ENCODE measurements around the gene FKBP1A. TPM values are rescaled to one million over a fixed set of nuclear protein-coding genes. Genes with fewer than 3 reads are reported as not detected.
"Not testable (repeated sequence)": the region's sequence is repeated elsewhere in the genome, so short reads cannot be mapped to it uniquely, and the experiment has no call there.

Gene FKBP1A
- total RNA-seq, 2 donors from 2014 or later: 307 to 310 TPM

DNA sequence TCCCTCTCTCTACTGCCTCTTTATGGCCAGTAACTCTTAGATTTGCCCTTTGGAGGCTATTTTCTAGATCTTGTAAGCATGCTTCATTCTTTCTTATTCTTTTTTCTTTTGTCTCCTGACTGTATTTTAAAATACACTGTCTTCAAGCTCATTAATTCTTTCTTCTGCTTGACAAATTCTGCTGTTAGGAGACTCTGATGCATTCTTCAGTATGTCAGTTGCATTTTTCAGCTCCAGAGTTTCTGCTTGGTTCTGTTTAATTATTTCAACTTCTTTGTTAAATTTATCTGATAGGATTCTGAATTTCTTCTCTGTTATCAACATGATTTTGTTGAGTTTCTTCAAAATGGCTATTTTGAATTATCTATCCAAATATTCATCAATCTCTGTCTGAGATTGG lies 38.9 kb downstream of the FKBP1A start:
- H3K27ac ChIP-seq: no peak overlapping the region
- no peak for TF ChIP-seq CTCF (IDR thresholded peaks at IDR 0.05)
- H3K9ac ChIP-seq (ENCODE audit: low read depth in 2 of 2, low read length in 2 of 2): no peak overlapping the region
- H3K4me3 ChIP-seq: no peak overlapping the region
- no peaks in the 10 kb centered on the region for H3K4me1 ChIP-seq
- intact Hi-C loops (cut with DNase I): no loop called here
- no peak for DNase-seq
- no peaks in the 10 kb centered on the region for H3K9me3 ChIP-seq
- no peaks in the 10 kb centered on the region for H3K36me3 ChIP-seq
- no peaks in the 10 kb centered on the region for H3K27me3 ChIP-seq

GRCh38 chr20:1346315-1346969 lies 46.4 kb downstream of the FKBP1A start:
- intact Hi-C loops (cut with DNase I): no loop called here
- Histone ChIP-seq H3K27ac (no peak overlapping the region), H3K9me3 (no peaks in the 10 kb centered on the region), H3K4me1 (no peaks in the 10 kb centered on the region), H3K27me3 (no peaks in the 10 kb centered on the region), H3K36me3 (no peaks in the 10 kb centered on the region), H3K4me3 (no peak overlapping the region), H3K9ac (ENCODE audit: low read depth in 2 of 2, low read length in 2 of 2) (no peak overlapping the region)
- no peak for TF ChIP-seq CTCF (IDR thresholded peaks at IDR 0.05)
- no peak for DNase-seq

DNA sequence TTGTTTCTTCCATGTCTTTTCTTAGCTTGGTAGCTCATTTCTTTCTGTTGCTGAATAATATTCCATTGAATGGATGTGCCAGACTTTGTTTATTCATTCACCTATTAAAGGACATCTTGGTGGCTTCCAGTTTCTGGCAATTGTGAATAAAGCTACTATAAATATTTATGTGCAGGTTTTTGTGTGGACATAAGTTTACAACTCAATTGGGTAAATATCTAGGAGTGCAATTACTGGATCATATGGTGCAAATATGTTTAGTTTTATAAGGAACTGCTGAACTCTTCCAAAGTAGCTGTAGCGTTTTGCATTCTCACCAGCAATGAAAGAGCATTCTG lies 47.1 kb downstream of the FKBP1A start:
- Histone ChIP-seq H3K27ac (no peak overlapping the region), H3K36me3 (no peaks in the 10 kb centered on the region), H3K27me3 (no peaks in the 10 kb centered on the region), H3K4me1 (no peaks in the 10 kb centered on the region), H3K9me3 (no peaks in the 10 kb centered on the region), H3K4me3 (no peak overlapping the region), H3K9ac (ENCODE audit: low read depth in 2 of 2, low read length in 2 of 2) (no peak overlapping the region)
- no peak for TF ChIP-seq CTCF (IDR thresholded peaks at IDR 0.05)
- intact Hi-C loops (cut with DNase I): no loop called here
- no peak for DNase-seq

DNA sequence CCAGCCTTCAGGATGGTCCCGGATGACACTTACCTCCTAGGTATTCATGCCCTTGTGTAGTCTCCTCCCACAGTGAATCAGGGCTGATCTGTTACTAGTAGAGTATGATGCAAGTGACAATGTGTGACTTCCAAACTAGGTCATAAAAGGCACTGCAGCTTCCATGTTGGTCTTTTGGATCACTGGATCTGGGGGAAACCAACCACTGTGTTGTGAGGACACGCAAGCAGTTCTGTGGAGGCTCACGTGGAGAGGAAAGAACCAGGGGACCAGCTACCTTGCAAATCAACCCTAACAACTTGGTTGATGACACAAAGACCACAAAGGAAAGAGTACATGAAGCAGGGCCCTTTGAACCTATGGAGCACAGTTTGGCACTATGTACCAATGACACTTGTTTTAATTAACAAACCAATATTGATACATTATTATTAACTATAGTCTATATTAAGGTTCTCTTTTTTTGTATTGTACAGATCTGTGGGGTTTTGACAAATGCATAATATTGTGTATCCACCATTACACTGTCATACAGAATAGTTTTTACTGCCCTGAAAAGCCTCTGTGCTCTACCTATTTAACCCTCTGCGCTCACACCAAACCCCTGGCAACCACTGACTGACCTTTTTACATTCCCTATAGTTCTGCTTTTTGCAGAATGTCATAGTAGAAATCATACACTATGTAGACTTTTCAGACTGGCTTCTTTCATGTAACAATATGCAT lies 47.7 kb downstream of the FKBP1A start:
- peak; percentile 12 for DNase-seq
- Histone ChIP-seq H3K4me1 (no peaks in the 10 kb centered on the region), H3K27me3 (no peaks in the 10 kb centered on the region), H3K27ac (no peak overlapping the region), H3K36me3 (no peaks in the 10 kb centered on the region), H3K9me3 (no peaks in the 10 kb centered on the region), H3K4me3 (no peak overlapping the region), H3K9ac (ENCODE audit: low read depth in 2 of 2, low read length in 2 of 2) (no peak overlapping the region)
- intact Hi-C loops (cut with DNase I): no loop called here
- TF ChIP-seq CTCF (IDR thresholded peaks at IDR 0.05): no peak

DNA sequence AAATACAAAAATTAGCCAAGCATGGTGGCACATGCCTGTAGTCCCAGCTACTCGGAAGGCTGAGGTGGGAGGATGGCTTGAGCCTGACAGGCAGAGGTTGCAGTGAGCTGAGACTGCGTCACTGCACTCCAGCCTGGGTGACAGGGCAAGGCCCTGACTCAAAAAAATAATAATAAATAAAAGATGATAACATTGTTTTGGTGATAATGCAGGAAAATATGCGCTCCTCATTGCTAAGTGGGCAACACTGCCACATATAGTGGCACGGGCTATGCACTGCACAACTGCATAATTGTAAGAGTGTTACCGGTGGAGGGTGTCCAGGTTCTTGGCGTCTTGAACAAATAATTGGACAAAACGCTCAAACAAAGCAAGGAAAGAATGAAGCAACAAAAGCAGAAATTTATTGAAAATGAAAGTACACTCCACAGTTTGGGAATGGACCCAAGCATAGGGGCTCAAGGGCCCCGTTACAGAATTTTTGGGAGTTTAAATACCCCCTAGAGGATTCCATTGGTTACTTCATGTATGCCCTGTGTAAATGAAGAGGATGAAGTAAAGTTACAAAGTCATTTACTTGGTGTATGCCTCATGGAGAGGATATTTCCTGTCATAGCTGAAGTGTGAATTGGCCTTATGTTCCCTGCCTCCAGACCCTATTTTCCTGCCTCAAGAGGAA lies 49.3 kb downstream of the FKBP1A start:
- H3K9ac ChIP-seq (ENCODE audit: low read depth in 2 of 2, low read length in 2 of 2); H3K4me1 ChIP-seq; H3K36me3 ChIP-seq; H3K9me3 ChIP-seq; H3K27me3 ChIP-seq; DNase-seq; intact Hi-C loops (cut with DNase I); H3K4me3 ChIP-seq; H3K27ac ChIP-seq: not testable (repeated sequence)
